HepG2 (cell line): Measurements from ENCODE around the gene SH3BP5. TPM values are rescaled to one million over a fixed set of nuclear protein-coding genes. Genes with fewer than 3 reads are reported as not detected.

ENCODE experiments used
- ATAC-seq: fragments of 200-7000 bp; cut with Tn5 transposase; 3 replicates; pipeline ENCODE4 v1.9.1; 2020; ENCODE audit warnings: mild to moderate bottlenecking, moderate library complexity
- BruUV-seq: library from RNA; stranded (reverse); fragments of 400-500 nt; replicated peaks from 2 replicates; lab custom pipeline; 2021; lab: Mats Ljungman, UMichigan
- CTCF ChIA-PET: fragments of 300-600 bp; formaldehyde crosslinking; extraction: SDS; loops from one replicate; lab custom pipeline; 2021; ENCODE audit warnings: low total read pairs, inconsistent platforms, low intra/inter-chr PET ratio; lab: Yijun Ruan, JAX
- POLR2A ChIA-PET: fragments of 350-600 bp; sonication (Branson Sonifier 250); formaldehyde crosslinking; loops from one replicate; lab custom pipeline; 2020; ENCODE audit warnings: antibody characterized with exemption, inconsistent platforms; lab: Yijun Ruan, JAX
- DNase-seq: peaks from one replicate; pipeline ENCODE4 v3.0.0-alpha.2; 2015; ENCODE audit warnings: low spot score
- FAIRE-seq: peaks from 3 replicates; lab custom pipeline; 2011; peaks lifted over from hg19 to GRCh38; lab: Jason Lieb, UNC
- H2AFZ ChIP-seq: one replicate; pipeline ENCODE4 v1.6.1; 2011; ENCODE audit warnings: low read length, inconsistent platforms
- H3K27ac ChIP-seq: fragments of 300-600 bp; 3 replicates; pipeline ENCODE4 v1.8.0; 2011; ENCODE audit warnings: mixed run types, mild to moderate bottlenecking, mixed read lengths, low read length, inconsistent platforms; ENCODE audit not compliant: insufficient read depth; ENCODE audit errors: extremely low read length
- H3K27me3 ChIP-seq, 2 experiments: fragments of 200-600 bp in 1 of 2; 2 replicates in 1 of 2; 3 replicates in 1 of 2; pipeline versions ENCODE4 v1.6.0 to v1.8.0; 2011; ENCODE audit warnings: low read length in 2 of 2, mild to moderate bottlenecking in 2 of 2, moderate library complexity in 2 of 2, inconsistent platforms in 1 of 2; ENCODE audit not compliant: insufficient read depth in 2 of 2, control insufficient read depth in 1 of 2
- H3K36me3 ChIP-seq, 2 experiments: fragments of 200-600 bp in 1 of 2; replicated peaks in 1 of 2; 2 replicates in 1 of 2; 3 replicates in 1 of 2; pipeline versions ENCODE4 v1.5.1 to v1.8.0; 2011; ENCODE audit warnings: low read length in 2 of 2, inconsistent platforms in 1 of 2; ENCODE audit not compliant: insufficient read depth in 2 of 2, control insufficient read depth in 1 of 2
- H3K4me1 ChIP-seq: 2 replicates; pipeline ENCODE4 v1.5.1; 2012; ENCODE audit warnings: low read length, inconsistent platforms; ENCODE audit not compliant: insufficient read depth
- H3K4me2 ChIP-seq: 2 replicates; pipeline ENCODE4 v1.6.0; 2011; ENCODE audit warnings: low read depth, low read length, inconsistent platforms
- H3K4me3 ChIP-seq, 3 experiments: fragments of 200-600 bp in 1 of 3; sonication (generic), shearing (Covaris generic) in 1 of 3; replicated peaks in 1 of 3; 2 replicates each; pipeline ENCODE4 v1.5.1; 2011 to 2016; ENCODE audit warnings: low read length in 3 of 3, inconsistent platforms in 2 of 3, low read depth in 2 of 3, mild to moderate bottlenecking in 2 of 3, control low read depth in 1 of 3, mixed read lengths in 1 of 3; ENCODE audit not compliant: insufficient read depth in 1 of 3
- H3K79me2 ChIP-seq: one replicate; pipeline ENCODE4 v1.6.1; 2011; ENCODE audit warnings: low read length, inconsistent platforms; ENCODE audit not compliant: insufficient read depth
- H3K9ac ChIP-seq: 2 replicates; pipeline ENCODE4 v1.6.0; 2011; ENCODE audit warnings: mild to moderate bottlenecking, low read depth, low read length, inconsistent platforms; ENCODE audit not compliant: insufficient read depth
- H3K9me3 ChIP-seq: 2 replicates; pipeline ENCODE4 v1.5.1; 2012; ENCODE audit warnings: mild to moderate bottlenecking, low read length
- H4K20me1 ChIP-seq: 2 replicates; pipeline ENCODE4 v1.6.0; 2011; ENCODE audit warnings: inconsistent platforms, mild to moderate bottlenecking, low read length, moderate library complexity; ENCODE audit not compliant: insufficient read depth
- EZH2 ChIP-seq: conservative IDR thresholded peaks from 2 replicates; pipeline ENCODE4 v1.6.1; 2012; ENCODE audit warnings: mild to moderate bottlenecking, low read depth, low read length, moderate library complexity
- GATA4 ChIP-seq: sonication (generic); IDR thresholded peaks from 2 replicates; pipeline ENCODE4 v1.6.1; 2016; ENCODE audit warnings: antibody characterized with exemption, low read depth, borderline replicate concordance
- GATAD2A ChIP-seq: IDR thresholded peaks from 2 replicates; pipeline ENCODE4 v1.6.1; 2016
- PHF5A ChIP-seq: IDR thresholded peaks from one replicate; pipeline ENCODE4 v1.6.1; 2018; ENCODE audit warnings: low read depth, missing genetic modification reagents; ENCODE audit not compliant: unreplicated experiment
- RFXANK ChIP-seq: IDR thresholded peaks from 2 replicates; pipeline ENCODE4 v1.6.1; 2016
- SALL2 ChIP-seq: sonication (generic); formaldehyde crosslinking; IDR thresholded peaks from 2 replicates; pipeline ENCODE4 v1.8.1; 2023; ENCODE audit warnings: mild to moderate bottlenecking, missing genetic modification reagents, inconsistent platforms
- ZNF234 ChIP-seq: sonication (generic); formaldehyde crosslinking; conservative IDR thresholded peaks from 2 replicates; pipeline ENCODE4 v1.5.1; 2020; ENCODE audit warnings: mild to moderate bottlenecking, missing genetic modification reagents
- WGBS: methylation state at CpG from one replicate; pipeline ENCODE4 v1.1.6; 2017; ENCODE audit warnings: low lambda C conversion rate; 5-methylcytosine and 5-hydroxymethylcytosine counted together
- in situ Hi-C: cut with HindIII; loops from 2 replicates; pipeline ENCODE4 v1.10.0; 2017; ENCODE audit warnings: low pct_unique_long_range_greater_than_20kb; ENCODE audit not compliant: extremely low pct_ligation_motif_present
- intact Hi-C: fragments of 100-400 bp; cut with micrococcal nuclease; formaldehyde crosslinking; loops from one replicate; pipeline ENCODE4 v1.10.0; 2022; ENCODE audit not compliant: unreplicated experiment
- polyA plus RNA-seq, 8 experiments: library from polyadenylated mRNA; depleted of rRNA in 3 of 8; stranded (reverse) in 7 of 8; unstranded in 1 of 8; fragments of >200 nt; fragmentation: Illumina TruSeq in 4 of 8; extraction: Trizol in 4 of 8; gene quantifications; 2 replicates each; pipeline versions ENCODE4 v1.2.1 to v1.2.3, GENCODE V29; 2011 to 2016; ENCODE audit warnings: low read depth in 4 of 8, missing spikeins in 1 of 8, mixed read lengths in 1 of 8; ENCODE audit not compliant: insufficient read depth in 1 of 8
- total RNA-seq, 5 experiments: library from RNA; depleted of rRNA; stranded (reverse); fragments of >200 nt; fragmentation: Illumina TruSeq; extraction: Trizol; gene quantifications; 2 replicates each; pipeline ENCODE4 v1.2.3, GENCODE V29; 2016; ENCODE audit warnings: low read depth in 1 of 5

Gene SH3BP5
- total and polyA plus RNA-seq, 2 of the 13 experiments (the other 11 are each of a cell fraction or from before 2014, with no cell fraction given) = 0.09 to 0.16 TPM

DNA sequence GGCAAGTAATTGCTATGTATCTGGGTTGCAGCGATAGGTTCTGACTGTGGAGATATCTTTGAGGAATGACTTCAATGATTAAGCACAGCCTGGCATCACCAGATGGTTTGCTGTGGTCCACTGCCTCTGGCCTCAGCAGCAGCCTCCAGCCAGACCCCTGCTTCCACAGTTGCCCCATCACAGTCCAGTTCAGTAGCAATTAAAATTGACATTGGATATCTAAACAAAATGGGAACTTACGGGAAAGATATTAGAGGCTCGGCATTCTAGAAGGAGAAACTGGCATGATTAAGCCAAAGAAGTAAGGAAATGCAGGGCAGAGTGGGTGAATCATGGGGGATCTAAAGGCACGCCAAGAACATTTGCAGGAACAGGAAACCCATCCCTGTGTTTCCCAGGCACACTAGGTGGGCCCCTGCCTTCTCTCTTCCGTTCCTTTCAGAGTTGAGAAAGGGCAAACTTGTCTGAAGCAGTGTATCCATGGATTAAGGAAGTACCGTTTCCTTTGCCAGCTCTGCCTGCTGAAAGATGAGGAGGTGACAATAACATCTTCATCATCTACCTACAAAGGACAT lies 36.3 kb upstream of the SH3BP5 start:
- H3K4me2 ChIP-seq = no peak overlapping the region
- no peaks in the 10 kb centered on the region for H3K79me2 ChIP-seq
- no peak for TF ChIP-seq PHF5A (CRISPR knock-in tag)
- no TSS peak for BruUV-seq
- CTCF ChIA-PET = no interaction called here
- no peak for FAIRE-seq
- intact Hi-C loops (no loop called here), in situ Hi-C loops (no loop called here)
- no peak for ATAC-seq
- POLR2A ChIA-PET = no interaction called here
- no peak overlapping the region for H3K27ac ChIP-seq
- no peak overlapping the region for H3K9ac ChIP-seq
- 33% methylated on average over 6 of the region's 6 CpGs for WGBS
- no peaks in the 10 kb centered on the region for H3K9me3 ChIP-seq
- peaks cover 10% of the 10 kb centered on the region for H3K4me1 ChIP-seq
- H2AFZ ChIP-seq = no peak overlapping the region
- no peaks in the 10 kb centered on the region for H4K20me1 ChIP-seq
- no peaks in the 10 kb centered on the region for H3K36me3 ChIP-seq
- peaks cover 0 to 7% of the 10 kb centered on the region in 2 experiments; a peak in 2 of 5 replicates for H3K27me3 ChIP-seq
- DNase-seq = no peak
- H3K4me3 ChIP-seq = no peak overlapping the region

DNA sequence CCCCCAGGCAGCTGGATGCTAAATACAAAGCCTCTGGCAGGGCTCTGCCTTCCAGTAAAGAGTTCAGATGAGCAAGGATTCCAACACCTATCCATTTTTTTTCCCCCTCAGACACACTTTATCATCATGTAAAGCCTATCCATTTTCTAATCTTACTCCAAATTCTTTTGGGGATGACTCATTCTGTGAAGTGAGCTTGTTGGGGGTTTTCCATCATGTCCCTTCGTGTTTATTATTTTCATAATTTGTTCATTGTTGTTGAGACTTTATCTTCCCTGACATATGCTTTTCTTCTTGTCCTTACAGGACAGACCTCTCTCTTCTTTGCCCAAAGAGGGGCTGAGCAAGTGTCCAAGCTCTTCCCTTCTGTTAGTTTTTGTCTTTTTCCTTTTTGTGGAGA lies 34.7 kb upstream of the SH3BP5 start:
- in situ Hi-C loops (no loop called here), intact Hi-C loops (no loop called here)
- POLR2A ChIA-PET = no interaction called here
- no peak overlapping the region for H3K4me3 ChIP-seq
- H3K4me2 ChIP-seq = no peak overlapping the region
- H3K27me3 ChIP-seq = peaks cover 0 to 7% of the 10 kb centered on the region in 2 experiments; a peak in 2 of 5 replicates
- FAIRE-seq = no peak
- no peaks in the 10 kb centered on the region for H4K20me1 ChIP-seq
- no TSS peak for BruUV-seq
- H3K9ac ChIP-seq = no peak overlapping the region
- CTCF ChIA-PET = no interaction called here
- H3K4me1 ChIP-seq = peaks cover 21% of the 10 kb centered on the region
- no peak for ATAC-seq
- H2AFZ ChIP-seq = no peak overlapping the region
- no peaks in the 10 kb centered on the region for H3K9me3 ChIP-seq
- WGBS = 3% methylated on average over 1 of the region's 1 CpG
- no peak for DNase-seq
- H3K79me2 ChIP-seq = no peaks in the 10 kb centered on the region
- H3K27ac ChIP-seq = no peak overlapping the region
- no peaks in the 10 kb centered on the region for H3K36me3 ChIP-seq
- TF ChIP-seq SALL2 (CRISPR knock-in tag) (no peak), EZH2 (no peak), GATAD2A (CRISPR knock-in tag) (no peak), GATA4 (no peak), ZNF234 (no peak), RFXANK (CRISPR knock-in tag) (no peak)
